ENCODE measurements around the gene AEBP1. TPM values are rescaled to one million over a fixed set of nuclear protein-coding genes. Genes with fewer than 3 reads are reported as not detected.

The AEBP1 gene
- total RNA-seq, 1 experiment from 2014 or later: 49.3 TPM

DNA sequence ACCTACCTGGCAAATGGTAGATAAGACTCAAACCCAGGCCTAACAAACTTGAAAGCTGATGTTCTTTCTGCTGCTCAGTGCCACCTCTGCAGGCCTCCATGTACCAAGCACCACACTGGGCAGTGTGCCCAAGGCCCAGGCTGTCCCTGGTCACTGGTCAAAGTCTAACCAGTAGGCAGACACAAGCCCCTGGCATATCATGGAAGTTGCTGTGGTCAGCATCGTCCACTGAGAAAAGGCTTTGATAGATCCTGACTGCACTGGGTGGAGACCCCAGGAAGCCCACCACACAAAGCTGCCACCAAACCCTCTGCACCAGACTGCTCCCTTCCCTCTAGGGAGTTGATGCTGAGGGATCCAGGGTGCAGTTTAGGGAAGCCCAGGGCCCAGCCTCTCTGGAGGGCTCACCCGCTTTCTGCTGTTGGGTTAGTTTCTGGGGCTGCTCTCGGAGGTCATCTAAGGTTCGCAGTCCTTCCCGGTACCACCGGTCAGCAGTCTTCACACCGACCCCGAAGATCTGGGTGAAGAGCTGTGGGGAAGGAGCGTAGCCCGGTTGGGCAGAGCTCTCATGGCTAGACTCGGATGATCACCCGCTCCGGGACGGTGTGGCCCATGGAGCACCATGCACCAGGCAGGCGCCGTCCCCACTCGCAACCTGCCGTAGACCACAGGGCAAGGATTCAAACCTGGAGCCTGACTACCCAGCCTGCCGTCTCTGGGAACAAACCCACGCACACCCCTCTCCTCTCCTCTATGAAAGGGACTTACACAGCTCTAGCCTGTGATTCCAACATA is 27.8 kb upstream of the AEBP1 start:
- Histone ChIP-seq H3K4ac (ENCODE audit: low read depth, low read length) (no peak overlapping the region), H3K4me2 (ENCODE audit: insufficient read depth, insufficient read length, low read length) (no peak overlapping the region), H4K8ac (replicated peaks; ENCODE audit: insufficient read length, low read depth, low read length) (no peak overlapping the region), H3K23me2 (ENCODE audit: insufficient read length, low read depth, low read length, poor library complexity, severe bottlenecking) (no peaks in the 10 kb centered on the region), H3K27me3 (ENCODE audit: insufficient read depth, low read length) (no peaks in the 10 kb centered on the region), H3K4me1 (ENCODE audit: insufficient read depth, low read length) (peaks cover 2% of the 10 kb centered on the region; the same call in 1 of the 2 replicates), H3K9ac (ENCODE audit: extremely low read depth, insufficient read length, low read length) (no peak overlapping the region), H3T11ph (ENCODE audit: low read length) (no peak overlapping the region), H3K14ac (ENCODE audit: insufficient read depth, low read length) (no peak overlapping the region), H3K79me2 (ENCODE audit: insufficient read depth, low read length) (no peaks in the 10 kb centered on the region), H2BK120ac (ENCODE audit: low read depth, low read length, poor library complexity, severe bottlenecking) (no peak overlapping the region), H3K56ac (ENCODE audit: insufficient read length, low read depth, low read length) (no peak overlapping the region), H2BK5ac (ENCODE audit: insufficient read length, low read length) (no peak overlapping the region), H4K5ac (ENCODE audit: insufficient read length, low read depth, low read length) (no peak overlapping the region), H2BK20ac (ENCODE audit: low read depth, low read length, poor library complexity, severe bottlenecking) (no peak overlapping the region), H3K27ac (ENCODE audit: insufficient read length, low read depth, low read length) (no peak overlapping the region), H3K18ac (ENCODE audit: insufficient read length, low read depth, low read length) (no peak overlapping the region), H4K20me1 (ENCODE audit: control insufficient read depth, insufficient read depth, insufficient read length) (no peaks in the 10 kb centered on the region), H3K79me1 (ENCODE audit: insufficient read depth, low read depth, low read length, poor library complexity, severe bottlenecking) (no peaks in the 10 kb centered on the region), H2AK5ac (ENCODE audit: insufficient read length, low read length) (no peak overlapping the region), H4K91ac (ENCODE audit: insufficient read length, low read depth, low read length) (no peak overlapping the region), H3K23ac (ENCODE audit: insufficient read length, low read depth, low read length) (no peak overlapping the region), H2BK15ac (ENCODE audit: low read depth, low read length) (no peak overlapping the region), H3K9me3 (ENCODE audit: control insufficient read depth, low read depth, low read length) (no peaks in the 10 kb centered on the region), H2AFZ (ENCODE audit: low read length) (no peak overlapping the region), H2BK12ac (ENCODE audit: insufficient read length, low read depth, low read length) (no peak overlapping the region)
- Mint-ChIP-seq H3K36me3 (ENCODE audit: insufficient read depth in 1 of 3, low read depth in 3 of 3) (peaks cover 19 to 64% (median 57%) of the 10 kb centered on the region in 3 experiments), H3K4me1 (peaks cover 5% of the 10 kb centered on the region in 2 experiments; a peak in 2 of 4 replicates), H3K4me3 (no peak overlapping the region), H3K27ac (no peak overlapping the region), H3K27me3 (ENCODE audit: low read depth) (no peaks in the 10 kb centered on the region), H3K9me3 (no peaks in the 10 kb centered on the region; a peak in 1 of 5 replicates)
- WGBS (ENCODE audit: extremely low coverage, insufficient read length, low lambda C conversion rate): no CpG with 5 or more reads among the region's 20 CpGs
- no peak for TF ChIP-seq CTCF (conservative IDR thresholded peaks at IDR 0.05)
- no peak for DNase-seq
